GM21825 (cell line): Measurements from ENCODE around the gene CAMK2D.

Source experiments
- ATAC-seq: cut with Tn5 transposase; IDR thresholded peaks from one replicate; pipeline ENCODE4 v1.9.1; 2021; ENCODE audit warnings: mild to moderate bottlenecking, moderate library complexity; ENCODE audit not compliant: unreplicated experiment

The CAMK2D gene

GRCh38 chr4:113495790-113496189 lies 265.7 kb downstream of the CAMK2D start:
- ATAC-seq, result no peak

GRCh38 chr4:113483131-113483530 lies 278.4 kb downstream of the CAMK2D start:
- ATAC-seq, result no peak

GRCh38 chr4:113482325-113482724 lies 279.2 kb downstream of the CAMK2D start:
- no peak for ATAC-seq

GRCh38 chr4:113481820-113482219 lies 279.7 kb downstream of the CAMK2D start:
- ATAC-seq, result no peak

GRCh38 chr4:113480109-113480508 lies 281.4 kb downstream of the CAMK2D start:
- ATAC-seq, result no peak

GRCh38 chr4:113478032-113478431 lies 283.5 kb downstream of the CAMK2D start:
- ATAC-seq, result no peak

GRCh38 chr4:113476800-113477199 lies 284.7 kb downstream of the CAMK2D start:
- ATAC-seq, result no peak

GRCh38 chr4:113474017-113474416 lies 287.5 kb downstream of the CAMK2D start:
- no peak for ATAC-seq

GRCh38 chr4:113472864-113473263 lies 288.7 kb downstream of the CAMK2D start:
- no peak for ATAC-seq

GRCh38 chr4:113471146-113471860 lies 290.2 kb downstream of the CAMK2D start:
- no peak for ATAC-seq

GRCh38 chr4:113469926-113470325 lies 291.6 kb downstream of the CAMK2D start:
- no peak for ATAC-seq

GRCh38 chr4:113469023-113469390 lies 292.5 kb downstream of the CAMK2D start:
- no peak for ATAC-seq

- ATAC-seq, result no peak
These were observed 293.1 kb downstream of the CAMK2D start for GRCh38 chr4:113468165-113469022.

- no peak for ATAC-seq
These were observed 294.0 kb downstream of the CAMK2D start for GRCh38 chr4:113467581-113467980.

GRCh38 chr4:113462286-113462685 lies 299.3 kb downstream of the CAMK2D start:
- ATAC-seq, result no peak

GRCh38 chr4:113461281-113461680 lies 300.3 kb downstream of the CAMK2D start:
- ATAC-seq, result no peak

GRCh38 chr4:113457886-113458285 lies 303.7 kb downstream of the CAMK2D start:
- no peak for ATAC-seq

- no peak for ATAC-seq
These were observed 304.4 kb downstream of the CAMK2D start for GRCh38 chr4:113457121-113457520.

- ATAC-seq, result no peak
These were observed 306.5 kb downstream of the CAMK2D start for GRCh38 chr4:113455061-113455460.

- ATAC-seq, result no peak
These were observed 308.5 kb downstream of the CAMK2D start for GRCh38 chr4:113452868-113453620.

- no peak for ATAC-seq
These were observed 309.4 kb downstream of the CAMK2D start for GRCh38 chr4:113452152-113452551.
